SK-N-SH (cell line): ENCODE results near the gene ADGRG7. TPM values are rescaled to one million over a fixed set of nuclear protein-coding genes. Genes with fewer than 3 reads are reported as not detected.

ENCODE experiments used
- CTCF ChIA-PET: fragments of 300-600, 350-600 bp; formaldehyde crosslinking; extraction: SDS; loops from one replicate; lab custom pipeline; 2021; lab: Yijun Ruan, JAX
- POLR2A ChIA-PET: fragments of 350-600 bp; sonication (Branson Sonifier 250); formaldehyde crosslinking; extraction: SDS; loops from one replicate; lab custom pipeline; 2020; ENCODE audit warnings: antibody characterized with exemption, inconsistent platforms; lab: Yijun Ruan, JAX
- DNase-seq: peaks from one replicate; pipeline ENCODE4 v3.0.0; 2012
- H2AFZ ChIP-seq: fragments of 200-600 bp; sonication (generic); 2 replicates; pipeline ENCODE4 v1.8.1; 2016; ENCODE audit warnings: antibody characterized with exemption, mild to moderate bottlenecking, low read depth
- H3F3A ChIP-seq: fragments of 200-600 bp; sonication (generic); replicated peaks from 2 replicates; pipeline ENCODE3; 2016; ENCODE audit warnings: antibody characterized with exemption, mild to moderate bottlenecking; ENCODE audit not compliant: insufficient read depth
- H3K27ac ChIP-seq, 2 experiments: fragments of 200-500 bp in 1 of 2; fragments of 200-600 bp in 1 of 2; sonication (Bioruptor generic) in 1 of 2; sonication (generic), shearing (Covaris generic) in 1 of 2; 2 replicates each; pipeline versions ENCODE4 v1.5.1 to v1.6.1; 2014 to 2016; ENCODE audit warnings: low read depth in 2 of 2, inconsistent platforms in 1 of 2, low read length in 1 of 2, mild to moderate bottlenecking in 1 of 2, mixed read lengths in 1 of 2
- H3K27me3 ChIP-seq: fragments of 200-600 bp; sonication (generic), shearing (Covaris generic); 2 replicates; pipeline ENCODE4 v1.6.1; 2016; ENCODE audit warnings: mixed run types; ENCODE audit not compliant: insufficient read depth
- H3K36me3 ChIP-seq, 2 experiments: fragments of 200-500 bp in 1 of 2; fragments of 200-600 bp in 1 of 2; sonication (Bioruptor generic) in 1 of 2; sonication (generic) in 1 of 2; replicated peaks in 1 of 2; 2 replicates each; pipeline versions ENCODE3 to v1.5.1; 2014 to 2016; ENCODE audit warnings: low read length in 1 of 2, mild to moderate bottlenecking in 1 of 2; ENCODE audit not compliant: insufficient read depth in 2 of 2, control insufficient read depth in 1 of 2
- H3K4me1 ChIP-seq, 2 experiments: fragments of 200-500 bp in 1 of 2; fragments of 200-600 bp in 1 of 2; sonication (Bioruptor generic) in 1 of 2; sonication (generic), shearing (Covaris generic) in 1 of 2; 2 replicates each; pipeline versions ENCODE4 v1.5.1 to v1.6.1; 2014 to 2016; ENCODE audit warnings: low read depth in 1 of 2, low read length in 1 of 2, mixed run types in 1 of 2; ENCODE audit not compliant: insufficient read depth in 2 of 2, control insufficient read depth in 1 of 2
- H3K4me2 ChIP-seq: fragments of 200-600 bp; sonication (generic), shearing (Covaris generic); 2 replicates; pipeline ENCODE4 v1.6.1; 2017; ENCODE audit warnings: mixed run types
- H3K4me3 ChIP-seq, 2 experiments: fragments of 200-500 bp in 1 of 2; fragments of 200-600 bp in 1 of 2; sonication (Bioruptor generic) in 1 of 2; sonication (generic), shearing (Covaris generic) in 1 of 2; 2 replicates each; pipeline versions ENCODE4 v1.5.1 to v1.8.1; 2014 to 2016; ENCODE audit warnings: low read depth in 2 of 2, inconsistent platforms in 1 of 2, low read length in 1 of 2, mild to moderate bottlenecking in 1 of 2, mixed read lengths in 1 of 2, moderate library complexity in 1 of 2
- H3K79me2 ChIP-seq: fragments of 200-600 bp; sonication (generic); 2 replicates; pipeline ENCODE4 v1.8.1; 2017; ENCODE audit warnings: mild to moderate bottlenecking; ENCODE audit not compliant: insufficient read depth
- H3K9ac ChIP-seq: fragments of 200-600 bp; sonication (generic); 2 replicates; pipeline ENCODE4 v1.6.1; 2017; ENCODE audit warnings: mixed run types
- H3K9me2 ChIP-seq: fragments of 200-600 bp; sonication (generic); 2 replicates; pipeline ENCODE4 v1.6.1; 2017; ENCODE audit warnings: mixed run types
- H3K9me3 ChIP-seq: fragments of 200-600 bp; sonication (generic); 2 replicates; pipeline ENCODE4 v1.6.1; 2017; ENCODE audit warnings: mixed run types, mild to moderate bottlenecking, moderate library complexity
- H4K20me1 ChIP-seq: fragments of 200-600 bp; sonication (generic); 2 replicates; pipeline ENCODE4 v1.6.1; 2017; ENCODE audit warnings: mild to moderate bottlenecking, mixed run types; ENCODE audit not compliant: insufficient read depth
- CHD2 ChIP-seq: fragments of 150-350 bp; IDR thresholded peaks from 2 replicates; pipeline ENCODE4 v1.6.1; 2018; ENCODE audit warnings: low read length; ENCODE audit not compliant: partially characterized antibody
- CTCF ChIP-seq: fragments of 200-600 bp; sonication (generic); IDR thresholded peaks from 2 replicates; pipeline ENCODE4 v1.6.1; 2017; ENCODE audit warnings: antibody characterized with exemption, mild to moderate bottlenecking, moderate library complexity
- EP300 ChIP-seq, 2 experiments: IDR thresholded peaks; 2 replicates each; pipeline versions ENCODE4 v1.4.0 to v1.6.1; 2012; ENCODE audit warnings: borderline replicate concordance in 1 of 2, low read depth in 1 of 2, low read length in 1 of 2
- EZH2phosphoT487 ChIP-seq: fragments of 200-600 bp; sonication (generic); IDR thresholded peaks from 2 replicates; pipeline ENCODE4 v1.6.1; 2017; ENCODE audit warnings: low read depth, mixed run types, mild to moderate bottlenecking, antibody characterized with exemption, moderate library complexity, borderline replicate concordance
- FOSL2 ChIP-seq: IDR thresholded peaks from 2 replicates; pipeline ENCODE4 v1.4.0; 2012; ENCODE audit warnings: low read depth, mild to moderate bottlenecking, moderate library complexity, borderline replicate concordance
- FOXM1 ChIP-seq: IDR thresholded peaks from 2 replicates; pipeline ENCODE4 v1.4.0; 2012; ENCODE audit warnings: low read depth, mild to moderate bottlenecking
- GABPA ChIP-seq: IDR thresholded peaks from 2 replicates; pipeline ENCODE4 v1.4.0; 2012; ENCODE audit warnings: low read depth, mild to moderate bottlenecking
- GATA2 ChIP-seq: sonication (generic); formaldehyde crosslinking; IDR thresholded peaks from 2 replicates; pipeline ENCODE4 v1.5.0; 2020; ENCODE audit warnings: mild to moderate bottlenecking, missing genetic modification reagents
- JUND ChIP-seq: IDR thresholded peaks from 2 replicates; pipeline ENCODE4 v1.4.0; 2012
- MEF2A ChIP-seq: IDR thresholded peaks from 2 replicates; pipeline ENCODE4 v1.4.0; 2012; ENCODE audit warnings: low read depth, borderline replicate concordance
- MXI1 ChIP-seq: IDR thresholded peaks from 2 replicates; pipeline ENCODE4 v1.6.1; 2012; ENCODE audit warnings: mild to moderate bottlenecking, low read depth, low read length, improper control_type of control experiment
- PBX3 ChIP-seq: IDR thresholded peaks from 2 replicates; pipeline ENCODE4; 2012
- RAD21 ChIP-seq: IDR thresholded peaks from 2 replicates; pipeline ENCODE4 v1.6.1; 2012; ENCODE audit warnings: mild to moderate bottlenecking, low read length
- REST ChIP-seq: IDR thresholded peaks from 2 replicates; pipeline ENCODE4 v1.6.1; 2012; ENCODE audit warnings: mild to moderate bottlenecking, low read depth, low read length, moderate library complexity
- RFX5 ChIP-seq: IDR thresholded peaks from 2 replicates; pipeline ENCODE4 v1.6.1; 2012; ENCODE audit warnings: mild to moderate bottlenecking, improper control_type of control experiment, low read length
- SIN3A ChIP-seq: IDR thresholded peaks from 2 replicates; pipeline ENCODE4 v1.6.1; 2012; ENCODE audit warnings: low read depth, mild to moderate bottlenecking, low read length, moderate library complexity, borderline replicate concordance
- SMC3 ChIP-seq: IDR thresholded peaks from 2 replicates; pipeline ENCODE4 v1.6.1; 2012; ENCODE audit warnings: low read depth, low read length, improper control_type of control experiment
- ZBTB33 ChIP-seq: IDR thresholded peaks from 2 replicates; pipeline ENCODE4 v1.4.0; 2012; ENCODE audit warnings: low read depth, borderline replicate concordance
- WGBS: methylation state at CpG from one replicate; pipeline ENCODE4 v1.1.6; 2017; ENCODE audit warnings: low lambda C conversion rate; 5-methylcytosine and 5-hydroxymethylcytosine counted together
- polyA plus RNA-seq, 3 experiments: library from polyadenylated mRNA; depleted of rRNA; stranded (reverse); fragments of >200 nt; gene quantifications; 2 replicates each; pipeline ENCODE4 v1.2.3, GENCODE V29; 2012
- TF ChIP-seq, protein P1 (sequence below): fragments of 150-350 bp; IDR thresholded peaks from 2 replicates; pipeline ENCODE4 v1.6.1; 2016; ENCODE audit warnings: mild to moderate bottlenecking, low read depth, low read length
- TF ChIP-seq, protein P2 (sequence below): IDR thresholded peaks from 2 replicates; pipeline ENCODE4 v1.4.0; 2012; ENCODE audit warnings: low read depth

The ADGRG7 gene
- polyA plus RNA-seq, 1 of the 3 experiments (the other 2 are of a cell fraction): not detected

- H3K4me2 ChIP-seq: no peak overlapping the region
- CTCF ChIA-PET: interaction anchor here (0.9 kb wide), 1 partner anchor 113 kb away, joined by 3 read pairs; no protein-coding TSS in a partner anchor
- no peaks in the 10 kb centered on the region for H3K27me3 ChIP-seq
- H3K9me2 ChIP-seq: no peaks in the 10 kb centered on the region
- no peaks in the 10 kb centered on the region for H4K20me1 ChIP-seq
- peak overlapping the region; percentile 56; the same call in 1 of the 2 replicates for H2AFZ ChIP-seq
- H3K4me3 ChIP-seq: no peak overlapping the region
- POLR2A ChIA-PET: no interaction called here
- H3K27ac ChIP-seq: no peak overlapping the region
- DNase-seq: no peak
- no peaks in the 10 kb centered on the region for H3K79me2 ChIP-seq
- no peak for TF ChIP-seq SMC3
- no peak for TF ChIP-seq GABPA
- no peak for TF ChIP-seq GATA2
- TF ChIP-seq SIN3A: no peak
- no peak for TF ChIP-seq EZH2phosphoT487
- no peak for TF ChIP-seq CHD2
- no peak for TF ChIP-seq RFX5
- TF ChIP-seq EP300 (IDR thresholded peaks at IDR 0.05; ENCODE audit: borderline replicate concordance in 1 of 2, low read depth in 1 of 2, low read length in 1 of 2): no peak
- TF ChIP-seq FOSL2: no peak
- no peak for TF ChIP-seq MEF2A
- no peak for TF ChIP-seq REST
- TF ChIP-seq PBX3: no peak
- TF ChIP-seq, protein P1, sequence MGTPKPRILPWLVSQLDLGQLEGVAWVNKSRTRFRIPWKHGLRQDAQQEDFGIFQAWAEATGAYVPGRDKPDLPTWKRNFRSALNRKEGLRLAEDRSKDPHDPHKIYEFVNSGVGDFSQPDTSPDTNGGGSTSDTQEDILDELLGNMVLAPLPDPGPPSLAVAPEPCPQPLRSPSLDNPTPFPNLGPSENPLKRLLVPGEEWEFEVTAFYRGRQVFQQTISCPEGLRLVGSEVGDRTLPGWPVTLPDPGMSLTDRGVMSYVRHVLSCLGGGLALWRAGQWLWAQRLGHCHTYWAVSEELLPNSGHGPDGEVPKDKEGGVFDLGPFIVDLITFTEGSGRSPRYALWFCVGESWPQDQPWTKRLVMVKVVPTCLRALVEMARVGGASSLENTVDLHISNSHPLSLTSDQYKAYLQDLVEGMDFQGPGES: no peak
- TF ChIP-seq, protein P2, sequence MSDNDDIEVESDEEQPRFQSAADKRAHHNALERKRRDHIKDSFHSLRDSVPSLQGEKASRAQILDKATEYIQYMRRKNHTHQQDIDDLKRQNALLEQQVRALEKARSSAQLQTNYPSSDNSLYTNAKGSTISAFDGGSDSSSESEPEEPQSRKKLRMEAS: no peak
- TF ChIP-seq CTCF: no peak
- TF ChIP-seq MXI1: no peak
- no peak for TF ChIP-seq ZBTB33
- TF ChIP-seq JUND: no peak
- TF ChIP-seq RAD21: no peak
- no peak for TF ChIP-seq FOXM1
- peaks cover 19% of the 10 kb centered on the region for H3F3A ChIP-seq
- 73% methylated on average over 4 of the region's 4 CpGs for WGBS
- no peaks in the 10 kb centered on the region for H3K36me3 ChIP-seq
- H3K4me1 ChIP-seq: peaks cover 0 to 11% of the 10 kb centered on the region in 2 experiments; a peak in 3 of 4 replicates
- no peak overlapping the region for H3K9ac ChIP-seq
- no peaks in the 10 kb centered on the region for H3K9me3 ChIP-seq
These were observed 92.9 kb downstream of the ADGRG7 start for GRCh38 chr3:100702082-100702979.
